Naive B cell (primary cell): ENCODE measurements around the gene EFL1. TPM values are rescaled to one million over a fixed set of nuclear protein-coding genes. Genes with fewer than 3 reads are reported as not detected.
"Not testable (repeated sequence)": the region's sequence is repeated elsewhere in the genome, so short reads cannot be mapped to it uniquely, and the experiment has no call there.

Experiments used
- ATAC-seq, 2 donors: fragments of 150-1000 bp; cut with Tn5 transposase; 2 replicates each; pipeline ENCODE4 v1.10.0; 2021; ENCODE audit warnings: low read depth in 2 of 2, mild to moderate bottlenecking in 2 of 2, moderate library complexity in 2 of 2
- DNase-seq: peaks from one replicate; pipeline ENCODE4 v3.0.0; 2022
- H3K27ac Mint-ChIP-seq, 6 donors: one replicate each; pipeline ENCODE4 v1.8.0; 2020 to 2022; ENCODE audit warnings: mild to moderate bottlenecking in 6 of 6, mixed read lengths in 6 of 6, moderate library complexity in 5 of 6, inconsistent platforms in 2 of 6
- H3K27me3 Mint-ChIP-seq, 3 donors: one replicate each; pipeline ENCODE4 v1.8.0; 2021 to 2022; ENCODE audit warnings: mixed read lengths in 3 of 3, mild to moderate bottlenecking in 1 of 3
- H3K36me3 Mint-ChIP-seq, 2 donors: one replicate each; pipeline ENCODE4 v1.8.0; 2020 to 2022; ENCODE audit warnings: mixed read lengths in 2 of 2, inconsistent platforms in 1 of 2, mild to moderate bottlenecking in 1 of 2
- H3K4me1 Mint-ChIP-seq, 3 donors: one replicate each; pipeline ENCODE4 v1.8.0; 2020 to 2022; ENCODE audit warnings: mixed read lengths in 3 of 3, inconsistent platforms in 1 of 3, mild to moderate bottlenecking in 1 of 3, moderate library complexity in 1 of 3
- H3K4me3 Mint-ChIP-seq, 8 donors: one replicate each; pipeline ENCODE4 v1.8.0; 2020 to 2022; ENCODE audit warnings: mild to moderate bottlenecking in 8 of 8, mixed read lengths in 8 of 8, moderate library complexity in 8 of 8, inconsistent platforms in 2 of 8
- H3K9me3 Mint-ChIP-seq, 7 donors: one replicate each; pipeline ENCODE4 v1.8.0; 2020 to 2022; ENCODE audit warnings: mixed read lengths in 7 of 7, mild to moderate bottlenecking in 5 of 7, inconsistent platforms in 2 of 7, moderate library complexity in 1 of 7
- polyA plus RNA-seq, 6 donors: library from polyadenylated mRNA; unstranded; fragments of 300-500 nt; fragmentation: Illumina TruSeq; gene quantifications; one replicate each; pipeline ENCODE4 v1.2.3, GENCODE V29; 2021; ENCODE audit warnings: low read depth in 6 of 6

EFL1 gene
- polyA plus RNA-seq, 6 donors from 2014 or later, result 17.7 to 43.0 (median 23.7) TPM

- ATAC-seq, result peak; percentile 80 to 82
- no peaks in the 10 kb centered on the region for H3K9me3 Mint-ChIP-seq
- DNase-seq, result peak; percentile 24
- peaks cover 0 to 6% (median 6%) of the 10 kb centered on the region in 3 donors for H3K27me3 Mint-ChIP-seq
- H3K4me3 Mint-ChIP-seq, result peak overlapping the region in 6 of 8 donors; percentile 12 to 66 (median 58)
- peaks cover 0 to 7% (median 4%) of the 10 kb centered on the region in 3 donors for H3K4me1 Mint-ChIP-seq
- no peaks in the 10 kb centered on the region for H3K36me3 Mint-ChIP-seq
- peak overlapping the region in 1 of 6 donors; percentile 37 for H3K27ac Mint-ChIP-seq
Observed at GRCh38 chr15:82298520-82298919, 36.0 kb upstream of the EFL1 start.

- Mint-ChIP-seq H3K27ac (peak overlapping the region in 1 of 6 donors; percentile 71), H3K4me3 (peak overlapping the region in 6 of 8 donors; percentile 1 to 60 (median 50)), H3K9me3 (no peaks in the 10 kb centered on the region), H3K27me3 (peaks cover 0 to 6% (median 6%) of the 10 kb centered on the region in 3 donors), H3K36me3 (no peaks in the 10 kb centered on the region), H3K4me1 (peaks cover 0 to 7% (median 4%) of the 10 kb centered on the region in 3 donors)
- DNase-seq, result no peak
- no peak for ATAC-seq
Observed at GRCh38 chr15:82298032-82298431, 35.5 kb upstream of the EFL1 start.

- Mint-ChIP-seq H3K27me3 (peaks cover 0 to 6% (median 6%) of the 10 kb centered on the region in 3 donors), H3K4me1 (peaks cover 0 to 7% (median 4%) of the 10 kb centered on the region in 3 donors), H3K27ac (peak overlapping the region in 2 of 6 donors; percentile 71 to 84), H3K36me3 (no peaks in the 10 kb centered on the region), H3K4me3 (peak overlapping the region in 7 of 8 donors; percentile 4 to 68 (median 54)), H3K9me3 (no peaks in the 10 kb centered on the region)
- ATAC-seq, result no peak
- no peak for DNase-seq
Observed at GRCh38 chr15:82297546-82297945, 35.0 kb upstream of the EFL1 start.

GRCh38 chr15:82294061-82294690 lies 31.6 kb upstream of the EFL1 start:
- no peak for DNase-seq
- Mint-ChIP-seq H3K4me3 (no peak overlapping the region), H3K27me3 (peaks cover 0 to 6% (median 6%) of the 10 kb centered on the region in 3 donors), H3K9me3 (peaks cover 3 to 11% (median 7%) of the 10 kb centered on the region in 7 donors), H3K4me1 (peaks cover 0 to 7% (median 4%) of the 10 kb centered on the region in 3 donors), H3K27ac (no peak overlapping the region), H3K36me3 (peaks cover 5 to 8% of the 10 kb centered on the region in 2 donors)
- ATAC-seq, result no peak

GRCh38 chr15:82292271-82292670 lies 29.7 kb upstream of the EFL1 start:
- no peak overlapping the region for H3K4me3 Mint-ChIP-seq
- no peak for DNase-seq
- peak overlapping the region in 2 of 6 donors; percentile 34 to 49 for H3K27ac Mint-ChIP-seq
- H3K9me3 Mint-ChIP-seq, result peaks cover 3 to 21% (median 14%) of the 10 kb centered on the region in 7 donors
- ATAC-seq, result no peak
- peaks cover 0 to 2% (median under 1%) of the 10 kb centered on the region in 3 donors for H3K27me3 Mint-ChIP-seq
- peaks cover 4 to 5% (median 4%) of the 10 kb centered on the region in 3 donors for H3K4me1 Mint-ChIP-seq
- H3K36me3 Mint-ChIP-seq, result peaks cover 9 to 18% of the 10 kb centered on the region in 2 donors

- peaks cover 19 to 24% (median 21%) of the 10 kb centered on the region in 3 donors for H3K4me1 Mint-ChIP-seq
- H3K36me3 Mint-ChIP-seq, result peaks cover 9 to 18% of the 10 kb centered on the region in 2 donors
- not testable (repeated sequence) for DNase-seq, H3K4me3 Mint-ChIP-seq, H3K27me3 Mint-ChIP-seq, ATAC-seq, H3K27ac Mint-ChIP-seq
- H3K9me3 Mint-ChIP-seq, result peaks cover 3 to 21% (median 14%) of the 10 kb centered on the region in 7 donors
Observed at GRCh38 chr15:82288202-82288601, 25.7 kb upstream of the EFL1 start.

GRCh38 chr15:82286475-82286874 lies 23.9 kb upstream of the EFL1 start:
- H3K36me3 Mint-ChIP-seq, result peaks cover 9 to 18% of the 10 kb centered on the region in 2 donors
- H3K9me3 Mint-ChIP-seq, result peaks cover 3 to 21% (median 14%) of the 10 kb centered on the region in 7 donors
- peaks cover 19 to 24% (median 21%) of the 10 kb centered on the region in 3 donors for H3K4me1 Mint-ChIP-seq
- ATAC-seq (peak; percentile 77 to 80), DNase-seq (peak; percentile 29)
- peak overlapping the region in 7 of 8 donors; percentile 0 to 80 (median 57) for H3K4me3 Mint-ChIP-seq
- not testable (repeated sequence) for H3K27me3 Mint-ChIP-seq
- peak overlapping the region in 5 of 6 donors; percentile 14 to 78 (median 39) for H3K27ac Mint-ChIP-seq

- peaks cover 19 to 24% (median 21%) of the 10 kb centered on the region in 3 donors for H3K4me1 Mint-ChIP-seq
- not testable (repeated sequence) for ATAC-seq, DNase-seq, H3K27me3 Mint-ChIP-seq, H3K27ac Mint-ChIP-seq, H3K4me3 Mint-ChIP-seq
- peaks cover 0 to 18% (median 7%) of the 10 kb centered on the region in 7 donors for H3K9me3 Mint-ChIP-seq
- peaks cover 6 to 12% of the 10 kb centered on the region in 2 donors for H3K36me3 Mint-ChIP-seq
Observed at GRCh38 chr15:82284381-82284780, 21.8 kb upstream of the EFL1 start.

- not testable (repeated sequence) for H3K9me3 Mint-ChIP-seq
Observed at GRCh38 chr15:82282386-82282785, 19.9 kb upstream of the EFL1 start.

GRCh38 chr15:82281276-82281675 lies 18.7 kb upstream of the EFL1 start:
- H3K4me1 Mint-ChIP-seq, H3K4me3 Mint-ChIP-seq, H3K36me3 Mint-ChIP-seq, H3K27ac Mint-ChIP-seq, ATAC-seq, DNase-seq, H3K9me3 Mint-ChIP-seq: not testable (repeated sequence)
- H3K27me3 Mint-ChIP-seq, result peaks cover 0 to 11% (median 0%) of the 10 kb centered on the region in 3 donors

More at GRCh38 chr15:82282386-82282785, 19.9 kb upstream of the EFL1 start:
- ATAC-seq, H3K36me3 Mint-ChIP-seq, H3K27ac Mint-ChIP-seq, DNase-seq, H3K4me3 Mint-ChIP-seq: not testable (repeated sequence)
- Mint-ChIP-seq H3K27me3 (peaks cover 0 to 11% (median 0%) of the 10 kb centered on the region in 3 donors), H3K4me1 (peaks cover 15 to 21% (median 17%) of the 10 kb centered on the region in 3 donors)

- Mint-ChIP-seq H3K27ac (no peak overlapping the region), H3K27me3 (peaks cover 0 to 11% (median 0%) of the 10 kb centered on the region in 3 donors), H3K4me3 (no peak overlapping the region), H3K36me3 (peaks cover 0 to 9% of the 10 kb centered on the region in 2 donors), H3K4me1 (no peaks in the 10 kb centered on the region), H3K9me3 (peaks cover 0 to 22% (median 9%) of the 10 kb centered on the region in 7 donors)
- ATAC-seq, result no peak
- DNase-seq, result no peak
Observed at GRCh38 chr15:82275410-82275809, 12.9 kb upstream of the EFL1 start.

GRCh38 chr15:82272154-82272553 lies 9.6 kb upstream of the EFL1 start:
- Mint-ChIP-seq H3K4me1 (peaks cover 2 to 8% (median 6%) of the 10 kb centered on the region in 3 donors), H3K36me3 (peaks cover 0 to 9% of the 10 kb centered on the region in 2 donors), H3K27me3 (no peaks in the 10 kb centered on the region), H3K4me3 (no peak overlapping the region), H3K9me3 (peaks cover 0 to 19% (median 9%) of the 10 kb centered on the region in 7 donors), H3K27ac (no peak overlapping the region)
- no peak for DNase-seq
- no peak for ATAC-seq

- Mint-ChIP-seq H3K4me3 (peak overlapping the region in 2 of 8 donors; percentile 29 to 37), H3K27ac (peak overlapping the region in 3 of 6 donors; percentile 2 to 47 (median 12)), H3K4me1 (peaks cover 14 to 31% (median 21%) of the 10 kb centered on the region in 3 donors)
- ATAC-seq, H3K9me3 Mint-ChIP-seq, H3K27me3 Mint-ChIP-seq, DNase-seq, H3K36me3 Mint-ChIP-seq: not testable (repeated sequence)
Observed at GRCh38 chr15:82268454-82268853, 5.9 kb upstream of the EFL1 start.

- H3K27me3 Mint-ChIP-seq, H3K36me3 Mint-ChIP-seq, ATAC-seq, H3K9me3 Mint-ChIP-seq, DNase-seq: not testable (repeated sequence)
- peaks cover 22 to 39% (median 34%) of the 10 kb centered on the region in 3 donors for H3K4me1 Mint-ChIP-seq
- H3K4me3 Mint-ChIP-seq, result peak overlapping the region in 6 of 8 donors; percentile 68 to 90 (median 78)
- peak overlapping the region in 5 of 6 donors; percentile 46 to 88 (median 77) for H3K27ac Mint-ChIP-seq
Observed at GRCh38 chr15:82267137-82267536, 4.6 kb upstream of the EFL1 start.
